GM13976 (cell line): Measurements from ENCODE around the gene ABCC1.
"Not testable (repeated sequence)": the region's sequence is repeated elsewhere in the genome, so short reads cannot be mapped to it uniquely, and the experiment has no call there.

ENCODE experiments used
- DNase-seq: peaks from one replicate; pipeline ENCODE4 v3.0.0; 2012; ENCODE audit warnings: low spot score
- in situ Hi-C: fragments of 300-500 bp; cut with MboI; formaldehyde crosslinking; loops from one replicate; pipeline ENCODE4 v1.12.0; 2022; ENCODE audit warnings: low sequenced_read_pairs, mixed read lengths, inconsistent platforms; ENCODE audit not compliant: unreplicated experiment
- TF ChIP-seq, protein P1 (sequence below): IDR thresholded peaks from 2 replicates; pipeline ENCODE4 v1.5.1; 2012; ENCODE audit warnings: borderline replicate concordance, mild to moderate bottlenecking; ENCODE audit not compliant: insufficient read depth; ENCODE audit errors: extremely low read depth, missing control alignments, control extremely low read depth

The ABCC1 gene

GRCh38 chr16:16102738-16103137, 153.3 kb downstream of the ABCC1 start:
- in situ Hi-C loops: no loop called here
- no peak for DNase-seq
- TF ChIP-seq, protein P1, sequence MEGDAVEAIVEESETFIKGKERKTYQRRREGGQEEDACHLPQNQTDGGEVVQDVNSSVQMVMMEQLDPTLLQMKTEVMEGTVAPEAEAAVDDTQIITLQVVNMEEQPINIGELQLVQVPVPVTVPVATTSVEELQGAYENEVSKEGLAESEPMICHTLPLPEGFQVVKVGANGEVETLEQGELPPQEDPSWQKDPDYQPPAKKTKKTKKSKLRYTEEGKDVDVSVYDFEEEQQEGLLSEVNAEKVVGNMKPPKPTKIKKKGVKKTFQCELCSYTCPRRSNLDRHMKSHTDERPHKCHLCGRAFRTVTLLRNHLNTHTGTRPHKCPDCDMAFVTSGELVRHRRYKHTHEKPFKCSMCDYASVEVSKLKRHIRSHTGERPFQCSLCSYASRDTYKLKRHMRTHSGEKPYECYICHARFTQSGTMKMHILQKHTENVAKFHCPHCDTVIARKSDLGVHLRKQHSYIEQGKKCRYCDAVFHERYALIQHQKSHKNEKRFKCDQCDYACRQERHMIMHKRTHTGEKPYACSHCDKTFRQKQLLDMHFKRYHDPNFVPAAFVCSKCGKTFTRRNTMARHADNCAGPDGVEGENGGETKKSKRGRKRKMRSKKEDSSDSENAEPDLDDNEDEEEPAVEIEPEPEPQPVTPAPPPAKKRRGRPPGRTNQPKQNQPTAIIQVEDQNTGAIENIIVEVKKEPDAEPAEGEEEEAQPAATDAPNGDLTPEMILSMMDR: no peak

DNA sequence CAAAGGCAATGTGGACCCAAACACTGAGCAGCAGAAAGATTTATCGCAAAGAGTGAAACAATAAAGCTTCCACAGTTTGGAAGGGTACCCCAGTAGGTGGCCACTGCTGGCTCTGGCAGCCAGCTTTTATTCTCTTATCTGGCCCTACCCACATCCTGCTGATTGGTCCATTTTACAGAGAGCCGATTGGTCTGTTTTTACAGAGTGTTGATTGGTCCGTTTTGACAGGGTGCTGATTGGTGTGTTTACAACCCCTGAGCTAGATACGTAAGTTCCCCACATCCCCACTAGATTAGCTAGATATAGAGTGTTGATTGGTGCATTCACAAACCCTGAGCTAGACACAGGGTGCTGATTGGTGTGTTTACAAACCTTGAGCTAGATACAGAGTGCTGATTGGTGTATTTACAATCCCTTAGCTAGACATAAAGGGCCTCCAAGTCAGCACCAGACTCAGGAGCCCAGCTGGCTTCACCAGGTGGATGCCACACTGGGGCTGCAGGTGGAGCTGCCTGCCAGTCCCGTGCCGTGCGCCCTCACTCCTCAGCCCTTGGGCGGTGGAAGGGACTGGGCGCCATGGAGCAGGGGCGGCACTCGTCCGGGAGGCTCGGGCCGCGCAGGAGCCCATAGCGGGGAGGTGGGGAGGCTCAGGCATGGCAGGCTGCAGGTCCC, 154.9 kb downstream of the ABCC1 start:
- in situ Hi-C loops, DNase-seq: not testable (repeated sequence)

GRCh38 chr16:16104804-16105141, 155.4 kb downstream of the ABCC1 start:
- DNase-seq, in situ Hi-C loops: not testable (repeated sequence)

- TF ChIP-seq, protein P1: no peak
- DNase-seq: no peak
- in situ Hi-C loops: no loop called here
Measured at GRCh38 chr16:16105646-16106045, 156.2 kb downstream of the ABCC1 start.

GRCh38 chr16:16106466-16106865, 157.1 kb downstream of the ABCC1 start:
- TF ChIP-seq, protein P1: no peak
- in situ Hi-C loops: no loop called here
- no peak for DNase-seq

- TF ChIP-seq, protein P1: no peak
- in situ Hi-C loops: no loop called here
Measured at GRCh38 chr16:16107839-16108238, 158.4 kb downstream of the ABCC1 start.

GRCh38 chr16:16108759-16109158, 159.3 kb downstream of the ABCC1 start:
- TF ChIP-seq, protein P1: no peak
- in situ Hi-C loops: no loop called here
- DNase-seq: no peak

More at GRCh38 chr16:16107839-16108238, 158.4 kb downstream of the ABCC1 start:
- no peak for DNase-seq
